Dedifferentiated amniotic fluid mesenchymal stem cell (primary cell): ENCODE results near the gene SP110.

Experiments
- DNase-seq: peaks from one replicate; pipeline ENCODE4 v3.0.0-alpha.2; 2016; ENCODE audit errors: extremely low spot score

The SP110 gene

GRCh38 chr2:230170532-230170931, 49.3 kb downstream of the SP110 start:
- no peak for DNase-seq

DNA sequence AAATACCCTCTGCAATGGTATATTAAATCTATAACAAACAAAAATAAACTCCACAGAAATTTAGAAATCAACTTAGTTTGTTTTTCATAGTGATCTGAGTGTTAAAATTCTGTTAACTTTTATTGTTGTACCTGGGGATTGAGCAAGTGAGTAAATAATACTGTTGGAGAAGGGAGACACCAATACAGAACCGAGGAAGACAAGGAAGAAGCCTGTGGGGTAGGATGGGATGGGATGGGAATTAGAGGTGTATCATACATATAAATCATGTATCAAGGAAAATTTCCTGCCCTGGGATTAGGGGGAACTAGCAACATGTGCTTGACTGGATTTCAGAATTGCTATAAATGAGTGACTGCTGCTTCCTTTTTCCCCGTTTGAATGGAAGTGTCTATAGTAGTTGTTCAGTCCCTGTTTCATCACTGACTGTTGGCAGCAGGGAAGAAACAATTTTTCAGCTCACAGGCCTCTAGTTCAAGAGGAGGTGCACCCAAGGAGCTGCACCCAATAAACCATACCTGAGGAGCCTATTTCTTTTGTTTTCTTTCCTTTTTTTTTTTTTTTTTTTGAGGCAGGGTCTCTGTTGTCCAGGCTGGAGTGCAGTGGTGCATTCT, 53.1 kb downstream of the SP110 start:
- no peak for DNase-seq

DNA sequence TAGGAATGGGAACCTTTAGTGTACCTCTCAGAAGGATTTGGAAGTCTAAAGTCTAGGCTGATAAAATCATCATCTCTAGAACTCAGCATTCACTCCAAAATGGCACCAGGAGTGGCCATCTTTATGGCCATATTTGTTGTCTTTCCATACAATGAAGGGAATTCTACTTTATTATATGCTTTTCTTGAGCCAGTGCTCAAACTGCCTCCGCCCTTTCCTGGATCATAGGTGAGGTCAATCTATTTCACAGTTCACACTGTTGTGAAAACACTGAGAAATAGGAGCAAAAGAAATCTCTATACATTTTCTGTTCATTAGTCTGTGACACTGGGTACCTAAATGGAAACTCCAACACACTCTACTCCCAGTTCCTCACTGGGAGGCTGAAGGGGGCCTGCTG, 55.6 kb downstream of the SP110 start:
- DNase-seq, result no peak

DNA sequence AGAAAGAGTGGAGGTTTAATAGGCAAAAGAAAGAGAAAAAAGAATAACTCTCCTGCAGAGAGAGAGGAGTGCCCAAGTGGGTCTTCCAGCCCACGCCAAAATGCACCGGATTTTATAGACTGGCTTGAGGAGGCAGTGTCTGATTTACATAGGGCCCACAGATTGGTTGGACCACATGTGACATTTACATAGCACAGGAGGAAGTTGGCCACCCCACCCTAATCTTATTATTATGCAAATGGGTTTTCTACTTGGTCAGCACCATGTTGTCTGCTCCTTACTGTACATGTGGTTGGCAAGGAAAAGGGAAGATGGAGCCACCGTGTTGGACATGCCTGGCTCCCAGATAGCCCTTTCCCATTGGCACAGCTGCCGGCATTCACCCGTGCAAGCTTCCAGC, 56.8 kb downstream of the SP110 start:
- no peak for DNase-seq

- no peak for DNase-seq
These were observed 58.6 kb downstream of the SP110 start for GRCh38 chr2:230161184-230161583.

DNA sequence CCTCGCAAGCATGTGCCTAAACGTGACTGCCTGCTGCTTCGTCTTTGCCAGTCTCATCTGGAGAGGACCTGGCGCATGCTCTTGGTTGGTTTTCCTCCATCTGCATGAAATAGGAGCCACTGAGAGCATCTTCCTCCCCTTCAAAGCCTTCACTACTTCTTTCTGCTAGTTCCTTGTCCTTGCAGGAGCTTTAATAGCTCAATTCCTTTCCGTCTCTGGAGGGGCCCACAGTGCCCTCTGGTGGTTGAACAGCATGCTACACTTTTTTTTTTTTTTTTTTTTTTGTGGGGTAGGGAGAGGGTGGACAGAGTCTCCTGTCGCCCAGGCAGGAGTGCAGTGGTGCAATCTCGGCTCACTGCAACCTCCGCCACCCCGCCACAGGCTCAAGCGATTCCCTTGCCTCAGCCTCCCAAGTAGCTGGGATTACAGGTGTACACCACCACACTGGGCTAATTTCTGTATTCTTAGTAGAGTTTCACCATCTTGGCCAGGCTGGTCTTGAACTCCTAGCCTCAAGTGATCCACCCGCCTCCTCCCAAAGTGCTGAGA, 59.6 kb downstream of the SP110 start:
- peak; percentile 27 for DNase-seq

- no peak for DNase-seq
These were observed 61.3 kb downstream of the SP110 start for GRCh38 chr2:230158468-230158867.

DNA sequence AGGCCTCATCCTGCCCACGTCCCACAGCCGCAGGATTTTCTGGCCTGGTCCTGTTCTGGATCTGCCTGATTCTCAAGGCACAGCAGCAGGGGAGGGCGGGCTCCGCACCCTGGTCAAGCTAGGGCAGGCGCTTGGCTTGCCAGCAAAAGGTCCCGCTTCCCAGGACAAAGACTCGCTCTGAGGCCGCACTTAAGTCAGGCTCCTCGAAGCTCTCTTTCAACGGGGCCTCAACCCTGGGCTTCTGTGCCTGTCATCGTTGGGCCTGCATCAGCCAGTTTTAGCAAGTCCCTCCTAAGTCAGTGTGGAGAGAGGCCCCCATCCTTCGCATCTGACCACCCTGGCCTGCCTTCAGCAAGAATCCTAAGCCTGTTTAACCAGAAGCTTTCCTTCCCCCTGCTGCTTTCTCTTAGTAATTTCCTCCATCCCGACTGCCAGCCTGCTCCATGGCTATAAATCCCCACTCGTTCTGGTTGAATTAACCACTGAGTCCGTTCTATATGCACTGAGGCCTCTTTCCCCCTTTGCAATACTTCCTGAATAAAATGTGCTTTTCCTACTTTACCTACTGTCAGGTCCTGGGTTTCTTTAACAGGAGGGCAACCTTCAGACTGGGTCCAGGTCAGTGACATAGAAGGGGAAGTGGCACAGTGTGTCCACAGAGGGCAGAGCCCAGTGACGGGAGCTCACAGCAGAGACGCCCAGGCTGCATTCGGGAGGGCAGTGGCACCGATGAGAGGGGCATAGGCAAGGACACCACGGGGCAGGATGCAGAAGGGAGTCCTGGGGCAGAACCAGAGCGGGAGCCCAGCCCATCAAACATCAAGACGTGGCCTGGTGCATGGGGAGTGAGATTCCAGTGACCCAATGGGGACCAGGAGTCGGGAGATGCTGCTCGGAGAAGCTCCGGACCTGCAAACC, 62.7 kb downstream of the SP110 start:
- DNase-seq, result no peak

DNA sequence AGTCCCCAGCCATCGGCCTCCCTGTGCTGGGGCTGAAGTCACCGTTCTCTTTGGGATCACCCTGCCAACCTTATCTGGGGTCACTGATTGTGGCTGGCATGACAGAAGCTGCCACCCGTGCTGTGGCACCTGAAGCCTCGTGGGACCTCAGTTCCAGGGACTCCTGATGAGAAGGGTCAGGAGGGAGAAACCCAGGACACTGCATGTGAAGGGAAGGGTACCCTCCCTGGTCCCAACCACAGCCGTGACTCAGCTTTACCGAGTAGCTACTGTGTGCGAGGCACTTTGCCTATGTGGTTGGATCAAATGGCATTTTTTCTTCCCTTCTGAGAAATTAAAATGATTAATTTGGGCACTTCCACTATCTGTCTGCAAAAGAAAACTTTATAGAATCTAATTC, 64.4 kb downstream of the SP110 start:
- no peak for DNase-seq

GRCh38 chr2:230153390-230153976, 66.3 kb downstream of the SP110 start:
- no peak for DNase-seq

DNA sequence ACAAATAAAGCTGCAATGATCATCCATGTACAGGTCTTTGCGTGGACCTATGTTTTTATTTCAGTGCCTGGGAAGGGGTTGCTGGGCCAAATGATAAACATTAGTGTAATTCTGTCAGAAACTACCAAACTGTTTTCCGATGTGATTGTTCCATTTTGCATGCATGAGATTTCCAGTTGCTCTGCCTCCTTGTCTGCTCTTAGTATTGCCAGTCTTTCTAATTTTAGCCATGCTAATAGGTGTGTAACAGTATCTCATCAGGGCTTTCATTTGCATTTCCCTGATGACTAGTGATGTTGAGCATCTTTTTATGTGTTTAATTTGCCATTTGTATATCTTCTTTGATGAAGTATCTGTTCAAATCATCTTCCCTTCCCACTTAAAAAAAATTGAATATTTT, 67.5 kb downstream of the SP110 start:
- no peak for DNase-seq

DNA sequence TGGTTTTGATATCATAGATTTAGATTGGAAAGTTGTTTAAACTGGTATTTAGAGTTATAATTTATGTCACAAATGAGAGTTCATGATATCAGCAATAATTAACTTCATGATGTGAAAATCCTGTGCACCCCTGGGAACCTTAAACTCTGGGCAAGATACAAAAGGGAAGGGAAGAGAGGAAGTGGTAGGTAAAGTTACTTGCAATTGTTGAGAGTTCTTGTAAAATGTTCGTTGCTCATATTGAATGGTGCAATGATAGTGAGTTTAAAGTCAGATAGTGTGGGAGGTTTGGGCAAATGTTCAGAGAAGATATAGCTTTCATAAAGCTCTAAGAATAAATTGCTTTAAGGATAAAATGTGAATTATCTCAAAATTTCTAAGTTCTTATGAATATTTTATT, 75.4 kb downstream of the SP110 start:
- no peak for DNase-seq

DNA sequence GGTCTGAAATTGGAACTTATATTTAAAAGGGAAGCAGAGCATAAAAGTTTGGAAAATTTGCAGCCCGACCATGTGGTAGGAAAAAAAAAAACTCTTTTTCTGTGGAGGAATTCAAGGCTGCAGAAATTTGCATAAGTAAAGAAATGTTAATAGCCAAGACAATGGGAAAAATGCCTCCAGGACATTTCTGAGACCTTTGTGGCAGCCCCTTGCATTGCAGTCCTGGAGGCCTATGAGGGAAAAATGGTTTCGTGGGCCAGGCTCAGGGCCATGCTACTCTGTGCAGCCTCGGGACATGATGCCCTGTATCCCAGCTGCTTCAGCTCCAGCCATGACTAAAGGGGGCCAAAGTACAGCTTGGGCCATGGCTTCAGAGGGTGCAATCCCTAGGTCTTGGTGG, 79.1 kb downstream of the SP110 start:
- no peak for DNase-seq

DNA sequence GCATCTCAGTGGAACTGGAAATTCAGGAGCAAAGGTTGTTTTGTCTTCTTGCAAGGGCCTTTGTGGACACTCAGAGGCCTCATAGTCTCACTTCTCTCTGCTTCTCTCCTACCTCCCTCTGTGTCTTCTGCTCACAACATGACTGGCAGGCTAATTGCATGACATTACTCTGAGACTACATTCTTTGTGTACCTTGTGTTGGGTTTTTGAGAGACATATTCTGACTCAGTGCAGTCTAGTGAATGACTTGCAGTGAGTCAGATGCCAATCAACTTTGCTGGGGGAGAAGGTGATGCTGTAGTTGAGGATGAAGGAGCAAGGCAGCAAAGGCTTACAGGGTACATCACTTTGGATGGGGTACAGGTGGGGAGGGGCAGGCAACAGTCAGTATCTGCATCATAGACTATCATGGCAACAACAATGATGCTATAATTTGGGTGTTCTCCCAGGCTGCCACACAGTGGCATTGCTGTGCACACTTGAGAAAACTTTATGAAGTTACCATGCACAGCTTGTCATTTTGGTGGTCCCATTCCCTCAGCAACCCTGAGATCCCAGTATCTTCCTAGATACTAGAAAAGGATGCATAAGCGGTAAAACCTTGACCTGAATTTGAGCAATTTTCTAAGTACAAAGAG, 81.8 kb downstream of the SP110 start:
- DNase-seq, result no peak

DNA sequence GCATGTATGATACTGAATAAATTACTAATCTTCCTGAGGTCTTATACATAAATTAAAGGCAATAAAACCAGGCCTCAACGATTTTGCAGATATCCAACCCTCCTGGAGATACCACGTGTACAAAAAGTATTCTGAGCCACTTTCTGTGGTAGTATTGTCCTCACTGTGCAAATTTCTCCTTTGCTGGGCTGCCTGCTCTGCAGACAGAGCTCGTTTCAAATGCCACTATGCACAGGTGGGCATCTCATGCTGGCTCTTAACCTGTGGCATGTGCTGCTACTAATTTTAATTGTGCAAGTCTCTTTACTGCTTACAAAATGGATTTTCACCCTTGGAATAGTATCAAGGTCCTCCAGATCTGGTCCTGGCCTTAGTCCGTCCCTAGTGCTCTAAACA, 84.7 kb downstream of the SP110 start:
- DNase-seq, result no peak

GRCh38 chr2:230134496-230135129, 85.2 kb downstream of the SP110 start:
- DNase-seq, result no peak

DNA sequence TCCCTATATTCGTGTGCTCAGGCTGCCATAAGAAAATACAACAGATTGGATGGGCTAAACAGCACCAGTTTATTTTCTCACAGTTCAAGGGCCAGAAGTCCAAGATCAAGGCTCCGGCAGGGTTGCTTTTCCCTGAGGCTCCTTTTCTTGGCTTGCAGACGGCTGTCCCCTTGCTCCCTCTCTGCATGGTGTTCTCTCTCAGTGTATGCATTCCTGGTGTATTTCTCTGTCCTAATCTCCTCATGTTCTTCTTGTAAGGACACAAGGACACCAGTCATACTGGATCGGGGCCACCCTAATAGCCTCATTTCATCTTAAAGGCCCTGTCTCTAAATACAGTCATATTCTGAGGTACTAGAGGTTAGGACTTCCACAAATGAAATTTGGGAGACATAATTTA, 88.4 kb downstream of the SP110 start:
- no peak for DNase-seq

- no peak for DNase-seq
These were observed 89.0 kb downstream of the SP110 start for GRCh38 chr2:230130668-230131364.

GRCh38 chr2:230129343-230129742, 90.4 kb downstream of the SP110 start:
- DNase-seq, result no peak

DNA sequence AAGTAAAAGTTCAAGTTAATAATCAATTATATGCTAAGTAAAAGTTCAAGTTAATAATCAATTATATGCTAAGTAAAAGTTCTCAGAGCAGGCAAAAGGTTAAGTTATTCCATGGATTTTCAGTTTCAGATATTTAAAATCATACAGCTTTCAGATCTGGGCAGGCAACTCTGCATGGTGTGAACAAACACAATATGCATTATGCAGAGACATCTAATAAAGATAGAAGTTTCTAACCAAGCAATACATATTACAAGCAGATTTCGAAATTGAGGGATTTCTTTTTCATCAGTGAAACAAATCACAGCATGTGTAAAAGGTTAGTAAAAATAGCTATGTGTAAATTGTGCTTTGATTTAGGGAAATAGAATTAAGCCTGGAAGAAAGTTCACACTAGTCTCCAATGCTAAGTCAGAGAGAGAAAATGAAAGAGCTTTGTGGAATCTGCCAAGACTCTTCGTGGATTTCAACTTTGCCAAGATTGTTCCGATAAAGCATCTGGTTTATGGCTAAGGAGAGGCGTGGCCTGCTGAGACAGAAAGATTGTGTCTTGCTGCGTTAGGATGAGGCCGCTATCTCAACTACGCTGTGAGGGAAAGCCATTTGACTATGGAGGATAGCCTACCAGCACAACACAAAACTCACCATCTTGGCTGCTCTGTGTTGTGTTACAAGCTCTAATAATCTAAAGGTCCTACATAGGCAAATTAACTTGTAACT, 91.0 kb downstream of the SP110 start:
- no peak for DNase-seq
